Activated T-cell treated with anti-CD3 and anti-CD28 coated beads for 48 hours (primary cell): ENCODE results near the gene GAB1.

ENCODE experiments used
- DNase-seq: peaks from one replicate; pipeline ENCODE4 v3.0.0-alpha.2; 2020; ENCODE audit warnings: low read depth

Gene GAB1

DNA sequence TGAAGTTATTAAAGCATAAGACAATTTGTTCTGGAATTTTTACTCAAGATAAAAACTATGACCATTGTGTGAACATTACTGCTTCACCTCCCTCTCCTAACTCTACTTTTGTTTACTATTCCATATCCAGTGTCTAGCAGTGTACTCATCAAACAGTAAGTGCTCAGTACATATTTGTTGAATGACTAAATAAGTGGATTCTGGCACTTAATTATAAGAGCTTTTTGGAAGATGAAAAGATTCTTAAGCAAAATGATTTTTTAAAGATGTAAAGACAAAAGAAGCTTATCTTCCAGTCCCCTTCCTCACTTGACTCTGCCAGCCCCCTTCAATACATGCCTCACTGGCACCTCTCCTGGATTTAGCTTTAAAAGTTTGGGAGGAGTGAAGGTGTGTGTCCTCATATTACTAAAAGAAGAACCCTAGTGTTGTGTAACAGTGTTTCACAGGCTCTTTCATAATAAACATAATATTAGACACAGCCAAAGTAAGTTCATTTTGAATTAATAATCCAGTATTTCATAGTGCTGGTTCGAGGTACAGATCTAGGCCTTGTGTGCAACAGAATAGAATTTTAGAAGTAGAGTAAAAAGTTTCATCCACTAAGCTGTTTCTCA, 53.0 kb downstream of the GAB1 start:
- no peak for DNase-seq

- no peak for DNase-seq
These were observed 54.1 kb downstream of the GAB1 start for GRCh38 chr4:143390764-143391163.

- DNase-seq, result no peak
These were observed 54.6 kb downstream of the GAB1 start for GRCh38 chr4:143391261-143391660.

DNA sequence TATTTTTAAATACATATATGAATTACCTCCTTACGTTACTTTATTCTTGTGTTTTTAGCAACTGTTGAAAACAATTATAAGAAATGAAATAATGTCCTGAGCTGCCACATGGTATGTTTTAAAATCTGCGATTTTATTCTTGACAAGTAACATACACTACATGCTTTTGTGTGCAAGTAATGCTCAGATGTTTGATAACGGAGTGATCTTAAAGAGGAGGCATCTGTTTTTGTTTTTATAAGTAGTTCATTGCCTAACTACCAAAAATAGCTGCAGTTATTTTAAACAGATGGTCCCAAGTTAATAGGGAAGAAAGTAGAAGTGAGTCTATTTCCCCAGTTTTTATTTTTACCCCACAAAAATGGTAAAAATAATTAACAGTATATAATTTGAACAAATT, 55.2 kb downstream of the GAB1 start:
- DNase-seq, result no peak

- no peak for DNase-seq
These were observed 56.5 kb downstream of the GAB1 start for GRCh38 chr4:143393195-143393594.

DNA sequence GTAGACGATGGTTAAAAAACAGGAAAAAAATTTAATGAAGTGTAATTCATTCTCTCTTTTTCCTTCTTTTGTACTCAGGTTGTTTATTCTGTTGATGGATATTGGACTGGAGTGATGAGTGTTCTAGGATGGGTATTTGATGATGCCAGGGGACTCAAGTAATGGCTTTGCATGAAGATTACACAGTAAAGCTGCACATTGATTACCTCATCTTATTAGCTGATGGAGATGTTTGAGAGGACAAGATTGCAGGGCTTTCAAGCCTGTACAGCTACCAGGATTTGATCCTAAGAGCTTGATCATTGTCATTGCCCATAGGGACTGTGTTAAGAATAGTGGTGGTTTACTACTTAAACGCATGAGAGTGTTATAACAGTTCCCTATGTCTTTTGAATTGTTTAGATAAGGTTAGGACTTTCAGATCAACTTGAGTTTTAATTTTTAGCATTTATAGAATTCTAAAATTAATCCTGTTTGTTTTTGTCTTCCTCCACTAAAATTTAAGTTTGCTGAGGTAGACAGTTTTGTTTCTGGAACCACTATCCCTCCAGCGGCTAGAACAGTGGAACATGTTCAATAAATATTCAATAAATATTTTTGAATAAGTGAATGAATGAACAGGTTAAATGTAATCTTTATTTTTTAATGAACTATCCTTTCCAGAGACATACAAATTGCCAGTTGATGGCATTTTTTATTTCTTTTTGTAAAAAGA, 58.2 kb downstream of the GAB1 start:
- no peak for DNase-seq

DNA sequence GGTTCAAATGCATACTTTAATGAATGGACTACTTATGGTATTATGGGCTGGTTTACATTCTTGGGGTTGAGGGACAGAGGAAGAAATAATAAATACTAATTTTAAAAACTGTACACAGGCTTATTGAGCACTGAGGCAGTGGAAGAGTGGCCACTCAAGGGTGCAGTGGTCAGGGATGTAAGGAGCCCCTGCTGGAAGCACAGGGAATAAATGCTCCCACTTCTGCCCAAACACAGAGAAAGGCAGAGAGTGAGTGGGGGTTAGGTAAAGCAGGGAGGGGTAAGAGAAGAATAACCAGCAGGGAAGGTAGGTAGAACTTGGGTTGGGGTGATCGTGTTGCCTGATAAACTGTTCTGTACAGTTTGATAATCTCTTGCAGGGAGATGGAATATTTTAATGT, 60.0 kb downstream of the GAB1 start:
- no peak for DNase-seq

DNA sequence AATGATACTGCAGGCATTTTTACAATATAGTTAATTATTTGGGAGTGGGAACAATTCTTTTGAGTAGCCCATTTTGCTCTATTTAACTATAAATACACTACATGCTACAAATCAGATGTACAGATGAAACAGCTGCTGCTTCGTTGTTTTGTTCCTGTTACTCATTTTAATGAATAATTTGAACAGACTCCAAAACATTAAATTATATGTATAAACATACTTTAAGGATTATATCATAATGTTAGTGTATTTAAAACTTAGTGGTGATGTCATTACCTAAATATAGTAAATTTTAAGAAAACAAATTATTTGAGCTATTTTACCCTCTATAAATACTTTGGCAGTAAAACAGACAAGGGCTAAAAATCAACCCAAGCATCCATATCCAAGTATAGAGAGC, 60.7 kb downstream of the GAB1 start:
- no peak for DNase-seq

- no peak for DNase-seq
These were observed 61.2 kb downstream of the GAB1 start for GRCh38 chr4:143397887-143398286.

DNA sequence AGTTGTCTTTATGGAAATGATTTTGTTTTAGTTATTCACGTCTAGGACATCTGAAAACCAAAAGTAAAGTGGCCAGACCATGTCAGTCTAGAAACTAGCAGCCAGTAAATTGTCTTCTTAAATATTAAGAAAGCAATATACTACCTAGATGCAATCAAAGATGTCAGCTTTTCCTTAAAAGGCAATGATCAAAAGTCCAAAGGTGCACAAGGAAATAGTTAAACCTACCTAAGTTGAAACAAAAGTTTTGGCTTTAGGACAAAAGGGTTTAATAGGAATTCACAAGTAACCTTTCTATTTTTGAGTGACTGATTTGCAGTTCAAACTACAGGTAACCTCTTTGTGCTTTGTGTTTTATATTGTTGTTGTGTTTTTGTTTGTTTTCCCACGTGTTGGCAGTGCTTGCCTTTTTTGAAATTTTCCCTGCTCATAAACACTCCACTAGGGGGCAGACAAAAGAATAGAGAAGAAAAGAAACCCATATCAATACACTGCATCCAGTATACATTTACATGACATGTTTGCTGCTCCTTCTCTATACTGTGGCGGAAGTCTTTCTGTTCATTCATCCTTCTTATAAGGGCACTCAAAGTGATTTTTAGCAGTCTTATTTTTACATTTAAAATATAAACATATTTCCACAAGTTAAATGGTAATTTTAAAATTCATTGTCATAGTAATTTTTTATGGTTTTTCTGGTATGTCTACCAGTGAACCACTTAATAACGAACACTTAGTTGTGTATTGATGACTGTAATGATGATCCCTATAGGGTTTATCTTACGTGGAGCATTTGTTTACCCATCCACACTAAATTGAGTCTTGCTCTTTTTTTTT, 62.7 kb downstream of the GAB1 start:
- DNase-seq, result no peak

GRCh38 chr4:143400082-143400481, 63.4 kb downstream of the GAB1 start:
- DNase-seq, result no peak

GRCh38 chr4:143402776-143403552, 66.3 kb downstream of the GAB1 start:
- no peak for DNase-seq

GRCh38 chr4:143403553-143403820, 66.8 kb downstream of the GAB1 start:
- DNase-seq, result no peak

- DNase-seq, result no peak
These were observed 67.9 kb downstream of the GAB1 start for GRCh38 chr4:143404555-143404954.

DNA sequence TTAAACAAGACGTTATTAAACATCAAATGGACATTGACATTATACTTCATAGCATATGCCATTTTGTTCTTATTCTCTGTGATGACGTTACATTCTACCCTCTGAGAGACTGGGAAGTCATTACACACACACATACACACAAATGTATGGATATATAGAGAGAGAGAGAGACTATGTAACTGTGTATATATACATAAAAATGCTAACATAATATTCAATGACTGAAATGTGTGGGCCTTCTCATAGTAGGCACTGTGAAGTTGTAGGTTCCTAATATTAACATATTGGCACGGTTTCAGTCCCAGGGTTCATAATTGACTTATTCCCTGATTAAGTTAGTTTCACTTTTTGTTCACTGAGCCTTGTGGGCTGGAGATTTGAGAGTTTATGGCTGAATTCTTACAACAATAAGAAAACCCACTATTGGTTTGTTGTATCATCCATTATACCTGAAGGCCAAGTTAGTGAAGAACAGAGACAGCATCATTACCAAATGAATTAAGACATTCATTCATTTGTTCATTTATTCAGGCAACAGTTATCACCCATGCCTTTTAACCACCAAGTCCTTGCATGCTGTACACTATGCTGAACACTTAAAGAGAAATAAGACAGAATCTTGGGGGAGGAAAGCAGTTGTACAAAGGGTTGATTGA, 68.5 kb downstream of the GAB1 start:
- DNase-seq, result no peak

GRCh38 chr4:143406523-143406922, 69.8 kb downstream of the GAB1 start:
- DNase-seq, result peak; percentile 2

- no peak for DNase-seq
These were observed 70.8 kb downstream of the GAB1 start for GRCh38 chr4:143407474-143407873.

GRCh38 chr4:143407888-143408287, 71.2 kb downstream of the GAB1 start:
- no peak for DNase-seq

- DNase-seq, result no peak
These were observed 73.3 kb downstream of the GAB1 start for GRCh38 chr4:143410015-143410414.

DNA sequence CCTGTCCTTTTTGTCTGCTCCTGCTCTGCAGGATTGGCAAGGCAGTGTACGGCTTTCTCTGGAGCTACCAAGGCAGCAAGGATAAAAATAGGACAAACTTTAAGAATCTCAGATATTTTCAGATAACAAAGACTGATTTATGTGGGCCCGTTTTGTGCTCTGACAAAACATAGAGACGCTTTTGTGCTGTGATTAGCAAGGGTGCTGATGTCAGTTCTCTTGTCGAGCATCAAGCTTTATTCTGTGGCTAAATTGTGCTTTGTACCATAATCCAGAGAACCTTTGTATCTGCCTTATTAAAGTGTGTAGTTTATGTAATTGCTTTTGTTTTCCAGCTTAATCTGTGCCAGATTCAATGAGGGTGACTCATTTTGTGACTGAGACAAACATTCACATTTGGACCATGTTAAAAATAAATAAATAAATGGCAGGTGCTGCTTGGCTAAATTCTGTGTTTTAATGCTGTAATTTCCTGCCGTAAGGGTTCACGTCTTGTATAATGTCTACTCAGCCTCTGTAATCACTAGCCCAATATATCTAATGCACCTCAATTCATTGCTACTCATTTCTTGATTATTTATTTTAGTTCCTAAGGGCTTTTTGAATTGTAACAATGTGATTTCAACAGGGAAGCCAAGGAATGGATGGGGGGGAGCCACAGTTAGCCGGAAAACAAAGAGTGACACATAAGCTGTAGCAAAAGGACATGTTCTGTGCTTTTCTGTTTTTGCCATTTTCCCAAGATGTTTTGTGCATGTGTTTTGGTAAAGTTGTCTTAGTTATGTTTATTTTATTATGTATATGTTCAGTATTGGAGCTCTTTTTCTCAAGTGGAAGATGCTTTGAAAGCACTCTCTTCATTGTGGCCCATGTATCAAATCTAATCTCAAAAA, 75.1 kb downstream of the GAB1 start:
- no peak for DNase-seq

GRCh38 chr4:143412420-143412758, 75.7 kb downstream of the GAB1 start:
- DNase-seq, result no peak
